Stomach (tissue), 9 donors: ENCODE measurements around the gene NCOA6. TPM values are rescaled to one million over a fixed set of nuclear protein-coding genes. Genes with fewer than 3 reads are reported as not detected.

Experiments used
- DNase-seq, 2 donors: peaks; one replicate each; pipeline versions ENCODE4 v3.0.0 to v3.0.0-alpha.2; 2013 to 2019
- H3K27ac ChIP-seq, 5 donors: fragments of 200-600 bp in 4 of 5; sonication (generic) in 4 of 5; one replicate each; pipeline ENCODE4 v1.5.1; 2013 to 2019; ENCODE audit warnings: mild to moderate bottlenecking in 1 of 5, moderate library complexity in 1 of 5
- H3K27me3 ChIP-seq, 3 donors: fragments of 200-600 bp; sonication (generic); one replicate each; pipeline ENCODE4 v1.5.1; 2017 to 2019; ENCODE audit warnings: mixed run types in 1 of 3
- H3K36me3 ChIP-seq, 4 donors: fragments of 200-600 bp; sonication (generic); 1 replicate in 3 of 4; 2 replicates in 1 of 4; pipeline ENCODE4 v1.5.1; 2016 to 2019
- H3K4me1 ChIP-seq, 4 donors: fragments of 200-600 bp; sonication (generic); one replicate each; pipeline ENCODE4 v1.5.1; 2016 to 2019
- H3K4me3 ChIP-seq, 4 donors: fragments of 200-600 bp; sonication (generic) in 3 of 4; one replicate each; pipeline ENCODE4 v1.5.1; 2016 to 2019; ENCODE audit warnings: mild to moderate bottlenecking in 1 of 4
- H3K9me3 ChIP-seq, 4 donors: fragments of 200-600 bp; sonication (generic); one replicate each; pipeline ENCODE4 v1.5.1; 2016 to 2019
- CTCF ChIP-seq, 7 experiments: fragments of 450-650 bp in 4 of 7; fragments of 200-600 bp in 3 of 7; sonication (generic) in 3 of 7; IDR thresholded peaks; one replicate each; pipeline ENCODE4 v1.5.1; 2016 to 2019; ENCODE audit warnings: antibody characterized with exemption in 7 of 7, control low read depth in 2 of 7, mild to moderate bottlenecking in 1 of 7
- EP300 ChIP-seq: sonication (generic); formaldehyde crosslinking; IDR thresholded peaks from one replicate; pipeline ENCODE4 v1.6.1; 2017; ENCODE audit warnings: antibody characterized with exemption
- POLR2A ChIP-seq, 4 donors: fragments of 450-650 bp; IDR thresholded peaks; one replicate each; pipeline ENCODE4 v1.6.1; 2016; ENCODE audit warnings: antibody characterized with exemption in 4 of 4, control low read depth in 2 of 4, mild to moderate bottlenecking in 1 of 4, moderate library complexity in 1 of 4
- POLR2AphosphoS5 ChIP-seq, 3 donors: sonication (generic); formaldehyde crosslinking; IDR thresholded peaks; one replicate each; pipeline ENCODE4 v1.6.1; 2016; ENCODE audit warnings: antibody characterized with exemption in 3 of 3
- WGBS, 5 donors: extraction: QIAGEN DNeasy Blood & Tissue Kit in 3 of 5; methylation state at CpG; one replicate each; pipeline versions ENCODE4 v1.1.5 to v1.1.7; 2013 to 2018; 5-methylcytosine and 5-hydroxymethylcytosine counted together
- intact Hi-C: fragments of 100-400 bp; cut with DNase I; formaldehyde crosslinking; loops from one replicate; pipeline ENCODE4 v1.15.1; 2023; ENCODE audit warnings: low total_unique reads
- polyA plus RNA-seq, 3 donors: library from polyadenylated mRNA; stranded (reverse); fragments of 200-250 nt; gene quantifications; one replicate each; pipeline ENCODE4 v1.2.3, GENCODE V29; 2013
- total RNA-seq, 5 donors: library from RNA; depleted of rRNA; stranded (reverse); fragments of >200 nt; gene quantifications; one replicate each; pipeline versions ENCODE4 v1.1.0 to v1.2.3, GENCODE V29; 2014 to 2016
- donor health status: healthy with polysubstance abuse.
- donor health status: Bipolar disorder and iron deficiency.
- donor health status: healthy.

The NCOA6 gene
- total and polyA plus RNA-seq, 8 donors = 9.7 to 63.8 (median 20.7) TPM

GRCh38 chr20:34754611-34755010 lies 70.8 kb downstream of the NCOA6 start:
- no peak for DNase-seq
- Histone ChIP-seq H3K36me3 (peaks cover 49 to 98% (median 95%) of the 10 kb centered on the region in 4 donors), H3K9me3 (no peaks in the 10 kb centered on the region), H3K27me3 (no peaks in the 10 kb centered on the region), H3K4me1 (no peaks in the 10 kb centered on the region), H3K4me3 (no peak overlapping the region), H3K27ac (no peak overlapping the region)
- TF ChIP-seq POLR2A (IDR thresholded peaks at IDR 0.05) (no peak), CTCF (IDR thresholded peaks at IDR 0.05) (no peak), EP300 (no peak), POLR2AphosphoS5 (IDR thresholded peaks at IDR 0.05) (no peak)
- 58 to 87% (median 77%) methylated on average over 4 of the region's 4 CpGs for WGBS, 5 donors
- intact Hi-C loops = no loop called here

GRCh38 chr20:34753706-34754461 lies 71.6 kb downstream of the NCOA6 start:
- DNase-seq = no peak
- Histone ChIP-seq H3K27ac (no peak overlapping the region), H3K36me3 (peaks cover 52 to 98% (median 95%) of the 10 kb centered on the region in 4 donors), H3K4me3 (no peak overlapping the region), H3K9me3 (no peaks in the 10 kb centered on the region), H3K27me3 (no peaks in the 10 kb centered on the region), H3K4me1 (no peaks in the 10 kb centered on the region)
- TF ChIP-seq CTCF (IDR thresholded peaks at IDR 0.05) (no peak), POLR2A (IDR thresholded peaks at IDR 0.05) (no peak), POLR2AphosphoS5 (IDR thresholded peaks at IDR 0.05) (no peak), EP300 (no peak)
- intact Hi-C loops = no loop called here
- WGBS, 5 donors = 58 to 68% (median 63%) methylated on average over 2 of the region's 2 CpGs

- H3K9me3 ChIP-seq = no peaks in the 10 kb centered on the region
- TF ChIP-seq POLR2AphosphoS5 (IDR thresholded peaks at IDR 0.05) (no peak), EP300 (no peak), POLR2A (IDR thresholded peaks at IDR 0.05) (no peak), CTCF (IDR thresholded peaks at IDR 0.05) (no peak)
- no peak overlapping the region for H3K4me3 ChIP-seq
- intact Hi-C loops = no loop called here
- no peaks in the 10 kb centered on the region for H3K27me3 ChIP-seq
- no peak for DNase-seq
- no peaks in the 10 kb centered on the region for H3K4me1 ChIP-seq
- no peak overlapping the region for H3K27ac ChIP-seq
- H3K36me3 ChIP-seq = peaks cover 32 to 98% (median 92%) of the 10 kb centered on the region in 4 donors
- 89 to 98% (median 93%) methylated on average over 3 of the region's 3 CpGs for WGBS, 5 donors
Measured at GRCh38 chr20:34751453-34751852, 74.0 kb downstream of the NCOA6 start.

- Histone ChIP-seq H3K27me3 (no peaks in the 10 kb centered on the region), H3K9me3 (no peaks in the 10 kb centered on the region), H3K4me1 (no peaks in the 10 kb centered on the region), H3K27ac (no peak overlapping the region), H3K4me3 (no peak overlapping the region), H3K36me3 (peaks cover 38 to 98% (median 92%) of the 10 kb centered on the region in 4 donors)
- intact Hi-C loops = no loop called here
- TF ChIP-seq CTCF (IDR thresholded peaks at IDR 0.05) (no peak), EP300 (no peak), POLR2A (IDR thresholded peaks at IDR 0.05) (no peak), POLR2AphosphoS5 (IDR thresholded peaks at IDR 0.05) (no peak)
- no peak for DNase-seq
- WGBS, 5 donors = 44 to 93% (median 57%) methylated on average over 2 of the region's 2 CpGs
Measured at GRCh38 chr20:34750484-34750883, 75.0 kb downstream of the NCOA6 start.
